ENCODE data around the gene MLN. TPM values are rescaled to one million over a fixed set of nuclear protein-coding genes. Genes with fewer than 3 reads are reported as not detected.

The MLN gene
- total RNA-seq, 6 experiments from 2014 or later, result not detected

GRCh38 chr6:33850296-33850695, 46.5 kb upstream of the MLN start:
- DNase-seq (no peak), ATAC-seq (no peak)
- no peak overlapping the region for H3K4me3 ChIP-seq
- no peak overlapping the region for H3K27ac ChIP-seq
- WGBS (ENCODE audit: insufficient coverage, low coverage, low lambda C conversion rate, missing lambda C conversion rate), result 67% methylated on average over 1 of the region's 3 CpGs
- H3K4me1 ChIP-seq, result no peaks in the 10 kb centered on the region
- intact Hi-C loops (cut with DNase I), result loop anchor here (10.0 kb wide), 2 partner anchors 175 to 185 kb away; no protein-coding TSS in a partner anchor
- H3K9me3 ChIP-seq, result no peaks in the 10 kb centered on the region
- no peaks in the 10 kb centered on the region for H3K36me3 ChIP-seq
- no peaks in the 10 kb centered on the region for H3K27me3 ChIP-seq
- TF ChIP-seq POLR2A (IDR thresholded peaks at IDR 0.05), result no peak
- no peak for TF ChIP-seq CTCF (IDR thresholded peaks at IDR 0.05)

- no peaks in the 10 kb centered on the region for H3K36me3 ChIP-seq
- no peak overlapping the region for H3K4me3 ChIP-seq
- 85% methylated on average over 4 of the region's 9 CpGs for WGBS (ENCODE audit: insufficient coverage, low coverage, low lambda C conversion rate, missing lambda C conversion rate)
- intact Hi-C loops (cut with DNase I), result loop anchor here (10.0 kb wide), 2 partner anchors 175 to 185 kb away; no protein-coding TSS in a partner anchor
- H3K27ac ChIP-seq, result no peak overlapping the region
- no peak for DNase-seq
- H3K4me1 ChIP-seq, result no peaks in the 10 kb centered on the region
- TF ChIP-seq POLR2A (IDR thresholded peaks at IDR 0.05) (no peak), CTCF (IDR thresholded peaks at IDR 0.05) (no peak)
- H3K27me3 ChIP-seq, result no peaks in the 10 kb centered on the region
- H3K9me3 ChIP-seq, result no peaks in the 10 kb centered on the region
- no peak for ATAC-seq
Measured at GRCh38 chr6:33849500-33850075, 45.8 kb upstream of the MLN start.

- H3K27ac ChIP-seq, result no peak overlapping the region
- intact Hi-C loops (cut with DNase I), result no loop called here
- H3K4me1 ChIP-seq, result no peaks in the 10 kb centered on the region
- H3K4me3 ChIP-seq, result no peak overlapping the region
- H3K9me3 ChIP-seq, result no peaks in the 10 kb centered on the region
- TF ChIP-seq POLR2A (IDR thresholded peaks at IDR 0.05) (no peak), CTCF (IDR thresholded peaks at IDR 0.05) (no peak)
- DNase-seq, result no peak
- H3K27me3 ChIP-seq, result no peaks in the 10 kb centered on the region
- WGBS (ENCODE audit: insufficient coverage, low coverage, low lambda C conversion rate, missing lambda C conversion rate), result 92% methylated on average over 2 of the region's 3 CpGs
- no peak for ATAC-seq
- H3K36me3 ChIP-seq, result no peaks in the 10 kb centered on the region
Measured at GRCh38 chr6:33848484-33848883, 44.7 kb upstream of the MLN start.

GRCh38 chr6:33847867-33848266, 44.1 kb upstream of the MLN start:
- Histone ChIP-seq H3K36me3 (no peaks in the 10 kb centered on the region), H3K27me3 (no peaks in the 10 kb centered on the region), H3K27ac (no peak overlapping the region), H3K4me3 (no peak overlapping the region), H3K4me1 (no peaks in the 10 kb centered on the region), H3K9me3 (no peaks in the 10 kb centered on the region)
- TF ChIP-seq CTCF (IDR thresholded peaks at IDR 0.05) (no peak), POLR2A (IDR thresholded peaks at IDR 0.05) (no peak)
- no peak for DNase-seq
- intact Hi-C loops (cut with DNase I), result no loop called here
- WGBS (ENCODE audit: insufficient coverage, low coverage, low lambda C conversion rate, missing lambda C conversion rate), result 75% methylated on average over 1 of the region's 1 CpG
- ATAC-seq, result no peak

- no peaks in the 10 kb centered on the region for H3K9me3 ChIP-seq
- H3K36me3 ChIP-seq, result no peaks in the 10 kb centered on the region
- H3K4me1 ChIP-seq, result no peaks in the 10 kb centered on the region
- ATAC-seq (no peak), DNase-seq (no peak)
- H3K4me3 ChIP-seq, result no peak overlapping the region
- no peaks in the 10 kb centered on the region for H3K27me3 ChIP-seq
- intact Hi-C loops (cut with DNase I), result no loop called here
- no peak overlapping the region for H3K27ac ChIP-seq
- no peak for TF ChIP-seq POLR2A (IDR thresholded peaks at IDR 0.05)
- TF ChIP-seq CTCF (IDR thresholded peaks at IDR 0.05), result no peak
- 93% methylated on average over 3 of the region's 6 CpGs for WGBS (ENCODE audit: insufficient coverage, low coverage, low lambda C conversion rate, missing lambda C conversion rate)
Measured at GRCh38 chr6:33847078-33847477, 43.3 kb upstream of the MLN start.
